H9 (cell line): ENCODE measurements around the gene AKT3. TPM values are rescaled to one million over a fixed set of nuclear protein-coding genes. Genes with fewer than 3 reads are reported as not detected.
A peak's percentile ranks its signal among the peaks of the same experiment; 100 is the strongest.

ENCODE experiments used
- DNase-seq: peaks from one replicate; pipeline ENCODE4 v3.0.0-alpha.2; 2017
- H2AFZ ChIP-seq: one replicate; pipeline ENCODE4 v1.6.1; 2013; ENCODE audit warnings: mild to moderate bottlenecking, low read length, control low read depth, moderate library complexity
- H2AK5ac ChIP-seq: 2 replicates; pipeline ENCODE4 v1.6.1; 2013; ENCODE audit warnings: low read length, control low read depth, mixed read lengths; ENCODE audit not compliant: insufficient read length
- H2BK120ac ChIP-seq: one replicate; pipeline ENCODE4 v1.6.1; 2013; ENCODE audit warnings: low read depth, mild to moderate bottlenecking, low read length, control low read depth, inconsistent platforms; ENCODE audit not compliant: poor library complexity, severe bottlenecking
- H2BK12ac ChIP-seq: 2 replicates; pipeline ENCODE4 v1.6.1; 2013; ENCODE audit warnings: low read length, control low read depth, mixed read lengths, low read depth; ENCODE audit not compliant: insufficient read length
- H2BK15ac ChIP-seq: 2 replicates; pipeline ENCODE4 v1.6.1; 2013; ENCODE audit warnings: low read depth, low read length, control low read depth
- H2BK20ac ChIP-seq: one replicate; pipeline ENCODE4 v1.6.1; 2013; ENCODE audit warnings: low read depth, mild to moderate bottlenecking, low read length, control low read depth, inconsistent platforms; ENCODE audit not compliant: poor library complexity, severe bottlenecking
- H2BK5ac ChIP-seq: 2 replicates; pipeline ENCODE4 v1.6.1; 2013; ENCODE audit warnings: low read length, control low read depth, mixed read lengths; ENCODE audit not compliant: insufficient read length
- H3K14ac ChIP-seq: 2 replicates; pipeline ENCODE4 v1.6.1; 2013; ENCODE audit warnings: low read length, control low read depth; ENCODE audit not compliant: insufficient read depth
- H3K18ac ChIP-seq: 2 replicates; pipeline ENCODE4 v1.6.1; 2013; ENCODE audit warnings: low read depth, mild to moderate bottlenecking, mixed read lengths, low read length, control low read depth; ENCODE audit not compliant: insufficient read length
- H3K23ac ChIP-seq: 2 replicates; pipeline ENCODE4 v1.6.1; 2013; ENCODE audit warnings: low read length, control low read depth, mixed read lengths, low read depth; ENCODE audit not compliant: insufficient read length
- H3K23me2 ChIP-seq: 2 replicates; pipeline ENCODE4 v1.6.1; 2013; ENCODE audit warnings: low read depth, mild to moderate bottlenecking, mixed read lengths, low read length, control low read depth; ENCODE audit not compliant: insufficient read length, poor library complexity, severe bottlenecking
- H3K27ac ChIP-seq: 2 replicates; pipeline ENCODE4 v1.5.1; 2013; ENCODE audit warnings: low read length, control low read depth, mixed read lengths, low read depth; ENCODE audit not compliant: insufficient read length
- H3K27me3 ChIP-seq: 2 replicates; pipeline ENCODE4 v1.6.1; 2013; ENCODE audit warnings: low read length, control low read depth, inconsistent platforms; ENCODE audit not compliant: insufficient read depth
- H3K4ac ChIP-seq: 2 replicates; pipeline ENCODE4 v1.6.1; 2013; ENCODE audit warnings: low read depth, mild to moderate bottlenecking, control low read depth, inconsistent platforms, low read length, moderate library complexity
- H3K4me1 ChIP-seq: 2 replicates; pipeline ENCODE4 v1.6.1; 2013; ENCODE audit warnings: low read length, control low read depth, inconsistent platforms; ENCODE audit not compliant: insufficient read depth
- H3K4me2 ChIP-seq: 2 replicates; pipeline ENCODE4 v1.6.1; 2013; ENCODE audit warnings: low read length, control low read depth, mixed read lengths; ENCODE audit not compliant: insufficient read length, insufficient read depth
- H3K56ac ChIP-seq: 2 replicates; pipeline ENCODE4 v1.6.1; 2013; ENCODE audit warnings: low read depth, mild to moderate bottlenecking, mixed read lengths, low read length, control low read depth; ENCODE audit not compliant: insufficient read length
- H3K79me1 ChIP-seq: 2 replicates; pipeline ENCODE4 v1.6.1; 2013; ENCODE audit warnings: low read depth, mild to moderate bottlenecking, moderate library complexity, low read length, control low read depth, inconsistent platforms; ENCODE audit not compliant: insufficient read depth, poor library complexity, severe bottlenecking
- H3K79me2 ChIP-seq: 2 replicates; pipeline ENCODE4 v1.6.1; 2013; ENCODE audit warnings: low read length, control low read depth, inconsistent platforms; ENCODE audit not compliant: insufficient read depth
- H3K9ac ChIP-seq: 2 replicates; pipeline ENCODE4 v1.6.1; 2013; ENCODE audit warnings: low read length, control low read depth, mixed read lengths; ENCODE audit not compliant: insufficient read length; ENCODE audit errors: extremely low read depth
- H3K9me3 ChIP-seq: one replicate; pipeline ENCODE4 v1.6.1; 2013; ENCODE audit warnings: low read depth, low read length, inconsistent platforms; ENCODE audit not compliant: control insufficient read depth
- H3T11ph ChIP-seq: one replicate; pipeline ENCODE4 v1.6.1; 2013; ENCODE audit warnings: mild to moderate bottlenecking, low read length, control low read depth, inconsistent platforms
- H4K20me1 ChIP-seq: one replicate; pipeline ENCODE4 v1.6.1; 2013; ENCODE audit not compliant: control insufficient read depth, insufficient read length, insufficient read depth
- H4K5ac ChIP-seq: 2 replicates; pipeline ENCODE4 v1.6.1; 2013; ENCODE audit warnings: low read depth, mild to moderate bottlenecking, mixed read lengths, low read length, control low read depth; ENCODE audit not compliant: insufficient read length
- H4K8ac ChIP-seq: replicated peaks from 2 replicates; pipeline ENCODE4 v1.6.1; 2013; ENCODE audit warnings: low read length, control low read depth, mixed read lengths, low read depth; ENCODE audit not compliant: insufficient read length
- H4K91ac ChIP-seq: 2 replicates; pipeline ENCODE4 v1.6.1; 2013; ENCODE audit warnings: low read depth, mild to moderate bottlenecking, moderate library complexity, mixed read lengths, low read length, control low read depth; ENCODE audit not compliant: insufficient read length
- H3K27ac Mint-ChIP-seq, 3 experiments: 2 replicates in 2 of 3; 3 replicates in 1 of 3; pipeline ENCODE4 v1.8.0; 2020 to 2021; ENCODE audit warnings: mixed read lengths in 3 of 3, mild to moderate bottlenecking in 1 of 3, moderate library complexity in 1 of 3
- H3K27me3 Mint-ChIP-seq: 2 replicates; pipeline ENCODE4 v1.8.0; 2021; ENCODE audit warnings: low read depth, mild to moderate bottlenecking, moderate library complexity, mixed read lengths
- H3K36me3 Mint-ChIP-seq, 3 experiments: 2 replicates in 2 of 3; 3 replicates in 1 of 3; pipeline ENCODE4 v1.8.0; 2020 to 2021; ENCODE audit warnings: low read depth in 3 of 3, mixed read lengths in 3 of 3; ENCODE audit not compliant: insufficient read depth in 1 of 3
- H3K4me1 Mint-ChIP-seq, 2 experiments: 2 replicates each; pipeline ENCODE4 v1.8.0; 2020; ENCODE audit warnings: mixed read lengths in 2 of 2
- H3K4me3 Mint-ChIP-seq, 2 experiments: 2 replicates in 1 of 2; 3 replicates in 1 of 2; pipeline ENCODE4 v1.8.0; 2020 to 2021; ENCODE audit warnings: mild to moderate bottlenecking in 2 of 2, mixed read lengths in 2 of 2, moderate library complexity in 1 of 2
- H3K9me3 Mint-ChIP-seq, 2 experiments: 2 replicates in 1 of 2; 3 replicates in 1 of 2; pipeline ENCODE4 v1.8.0; 2020; ENCODE audit warnings: mild to moderate bottlenecking in 2 of 2, mixed read lengths in 2 of 2, moderate library complexity in 1 of 2
- CTCF ChIP-seq: fragments of 200-600 bp; sonication (generic); conservative IDR thresholded peaks from 3 replicates; pipeline ENCODE4 v1.8.0; 2021; ENCODE audit warnings: antibody characterized with exemption, mild to moderate bottlenecking
- WGBS: extraction: QIAGEN DNeasy Blood & Tissue Kit; methylation state at CpG from one replicate; pipeline ENCODE4 v1.1.7; 2013; ENCODE audit warnings: missing lambda C conversion rate, low lambda C conversion rate, mixed read lengths; ENCODE audit not compliant: insufficient read length; ENCODE audit errors: extremely low coverage; 5-methylcytosine and 5-hydroxymethylcytosine counted together
- total RNA-seq: library from RNA; stranded (reverse); gene quantifications from 2 replicates; pipeline ENCODE4 v1.2.1, GENCODE V29; 2021

Gene AKT3
- total RNA-seq, 1 experiment from 2014 or later, result 27.8 TPM

- no peak overlapping the region for H3K4me2 ChIP-seq
- DNase-seq, result peak; percentile 73
- Mint-ChIP-seq H3K27ac (peak overlapping the region in 1 of 3 experiments; percentile 56; a peak in 2 of 7 replicates), H3K36me3 (peaks cover 3 to 5% (median 3%) of the 10 kb centered on the region in 3 experiments; a peak in 3 of 7 replicates), H3K9me3 (peaks cover 0 to 4% of the 10 kb centered on the region in 2 experiments; a peak in 3 of 5 replicates), H3K4me1 (peaks cover 40 to 47% of the 10 kb centered on the region in 2 experiments), H3K4me3 (no peak overlapping the region), H3K27me3 (no peaks in the 10 kb centered on the region; the same call in 1 of the 2 replicates)
- H3K79me2 ChIP-seq, result no peaks in the 10 kb centered on the region
- H3K79me1 ChIP-seq, result no peaks in the 10 kb centered on the region
- no peak overlapping the region for H4K8ac ChIP-seq
- H2BK20ac ChIP-seq, result no peak overlapping the region
- no peak overlapping the region for H3K9ac ChIP-seq
- no peak overlapping the region for H3K14ac ChIP-seq
- H3K27ac ChIP-seq, result no peak overlapping the region
- no peak overlapping the region for H2BK5ac ChIP-seq
- no peak overlapping the region for H2BK12ac ChIP-seq
- no peak overlapping the region for H2BK120ac ChIP-seq
- H2AFZ ChIP-seq, result no peak overlapping the region
- TF ChIP-seq CTCF, result peak; percentile 69
- no peaks in the 10 kb centered on the region for H4K20me1 ChIP-seq
- no peak overlapping the region for H2AK5ac ChIP-seq
- H2BK15ac ChIP-seq, result no peak overlapping the region
- H3K23ac ChIP-seq, result no peak overlapping the region
- peaks cover 3% of the 10 kb centered on the region; the same call in 1 of the 2 replicates for H3K4me1 ChIP-seq
- no peak overlapping the region for H4K5ac ChIP-seq
- H3K23me2 ChIP-seq, result no peaks in the 10 kb centered on the region
- no peak overlapping the region for H3T11ph ChIP-seq
- no peaks in the 10 kb centered on the region for H3K27me3 ChIP-seq
- WGBS, result no CpG with 5 or more reads among the region's 7 CpGs
- no peak overlapping the region for H4K91ac ChIP-seq
- no peaks in the 10 kb centered on the region for H3K9me3 ChIP-seq
- H3K4ac ChIP-seq, result no peak overlapping the region
- H3K18ac ChIP-seq, result no peak overlapping the region
- no peak overlapping the region for H3K56ac ChIP-seq
Observed at GRCh38 chr1:243475966-243476365, 374.1 kb downstream of the AKT3 start.
